Right lobe of liver (tissue), 6 donors: Measurements from ENCODE around the gene MAP4K2. TPM values are rescaled to one million over a fixed set of nuclear protein-coding genes. Genes with fewer than 3 reads are reported as not detected.

Experiments
- ATAC-seq, 4 donors: fragments of 200-7000 bp; cut with Tn5 transposase; one replicate each; pipeline ENCODE4 v1.9.1; 2020; ENCODE audit warnings: mild to moderate bottlenecking in 4 of 4, moderate library complexity in 4 of 4
- DNase-seq, 3 donors: peaks; one replicate each; pipeline ENCODE4 v3.0.0-alpha.2; 2020
- H3K27ac ChIP-seq, 3 donors: fragments of 200-600 bp; one replicate each; pipeline ENCODE4 v1.8.0; 2022
- H3K27me3 ChIP-seq, 2 donors: fragments of 200-600 bp; one replicate each; pipeline ENCODE4 v1.8.0; 2022
- H3K36me3 ChIP-seq, 4 donors: fragments of 200-600 bp; sonication (generic) in 1 of 4; one replicate each; pipeline versions ENCODE4 v1.5.1 to v1.8.0; 2017 to 2022; ENCODE audit warnings: control low read depth in 1 of 4
- H3K4me1 ChIP-seq, 4 donors: fragments of 200-600 bp; sonication (generic) in 1 of 4; one replicate each; pipeline versions ENCODE4 v1.5.1 to v1.8.0; 2017 to 2022; ENCODE audit warnings: control low read depth in 1 of 4
- H3K4me3 ChIP-seq, 3 donors: fragments of 200-600 bp; one replicate each; pipeline ENCODE4 v1.8.0; 2022
- H3K9me3 ChIP-seq, 4 donors: fragments of 200-600 bp; sonication (generic) in 1 of 4; one replicate each; pipeline versions ENCODE4 v1.5.1 to v1.8.0; 2017 to 2022; ENCODE audit warnings: control low read depth in 1 of 4
- CTCF ChIP-seq, 4 donors: fragments of 200-600 bp in 3 of 4; fragments of 450-650 bp in 1 of 4; IDR thresholded peaks; one replicate each; pipeline versions ENCODE4 v1.5.1 to v1.8.0; 2016 to 2022; ENCODE audit warnings: antibody characterized with exemption in 4 of 4, mild to moderate bottlenecking in 2 of 4
- POLR2A ChIP-seq: fragments of 450-650 bp; IDR thresholded peaks from one replicate; pipeline ENCODE4 v1.6.1; 2017; ENCODE audit warnings: antibody characterized with exemption, mild to moderate bottlenecking
- WGBS: methylation state at CpG from one replicate; pipeline ENCODE4 v1.1.6; 2018; ENCODE audit warnings: low coverage, low lambda C conversion rate; ENCODE audit not compliant: insufficient coverage; ENCODE audit errors: missing lambda C conversion rate; 5-methylcytosine and 5-hydroxymethylcytosine counted together
- intact Hi-C, 2 donors: fragments of 100-400 bp; cut with DNase I; formaldehyde crosslinking; loops; one replicate each; pipeline versions ENCODE4 v1.11.2 to v1.14.1; 2022
- total RNA-seq, 6 experiments: library from RNA; depleted of rRNA in 2 of 6; stranded (reverse); fragments of >200 nt in 2 of 6; fragmentation: NEBNext Ultra II Directional in 3 of 6; extraction: Animal tissue kit (Norgen Biotek cat#: 25700) in 3 of 6; gene quantifications; one replicate each; pipeline versions ENCODE4 v1.1.0 to v1.2.4, GENCODE V29; 2016 to 2023
- donor health status: DM: no; HTN: yes; CAD: no.
- donor health status: DM: no; HTN: no; CAD: no.
- donor health status: DM: no; HTN: no; CAD: no.
- donor health status: DM: no; HTN: yes; CAD: no.
- donor health status: DM: no; HTN: yes; CAD: no.

Gene MAP4K2
- total RNA-seq, 6 experiments from 2014 or later, result 3.4 to 14.7 (median 4.8) TPM

DNA sequence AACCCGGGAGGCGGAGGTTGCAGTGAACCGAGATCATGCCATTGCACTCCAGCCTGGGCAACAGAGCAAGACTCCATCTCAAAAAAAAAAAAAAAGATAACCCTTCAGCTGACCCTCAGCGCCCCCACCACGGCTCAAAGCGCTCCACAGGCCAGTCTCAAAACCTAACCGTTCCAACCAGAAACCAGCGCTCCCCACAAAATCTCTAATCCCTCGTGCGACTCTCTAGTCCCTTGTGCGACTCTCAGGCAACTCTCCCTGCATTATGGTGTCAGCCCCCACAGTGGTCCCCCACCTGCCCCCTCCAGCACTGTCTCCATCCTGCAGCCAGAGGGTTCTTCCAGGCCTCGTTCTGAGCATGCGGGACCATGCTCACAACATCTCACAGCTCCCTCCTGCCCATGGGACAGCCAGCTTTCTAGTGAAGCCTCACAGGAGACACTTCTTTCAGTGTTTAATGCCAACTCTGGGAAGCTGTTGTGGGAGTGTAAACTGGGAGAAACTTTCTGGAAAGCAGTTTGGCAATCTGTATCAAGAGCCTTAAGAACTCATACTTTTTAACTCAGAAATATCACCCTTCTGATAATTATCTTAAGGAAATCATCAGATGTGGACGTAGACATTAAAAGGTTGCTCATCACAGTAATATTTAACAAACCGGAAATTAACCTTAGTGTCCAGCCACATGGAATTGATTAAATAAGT is 54.9 kb downstream of the MAP4K2 start:
- Histone ChIP-seq H3K36me3 (no peaks in the 10 kb centered on the region), H3K4me3 (no peak overlapping the region), H3K27me3 (peaks cover 0 to 5% of the 10 kb centered on the region in 2 donors), H3K4me1 (peaks cover 0 to 10% (median under 1%) of the 10 kb centered on the region in 4 donors), H3K9me3 (no peaks in the 10 kb centered on the region), H3K27ac (no peak overlapping the region)
- intact Hi-C loops, result no loop called here
- WGBS, result 90% methylated on average over 13 of the region's 15 CpGs
- TF ChIP-seq CTCF (IDR thresholded peaks at IDR 0.05) (no peak), POLR2A (no peak)
- DNase-seq, result peak in 1 of 3 donors; percentile 32
- ATAC-seq, result no peak

- no peaks in the 10 kb centered on the region for H3K36me3 ChIP-seq
- peaks cover 0 to 5% of the 10 kb centered on the region in 2 donors for H3K27me3 ChIP-seq
- peak overlapping the region; percentile 36 to 76 (median 63) for H3K27ac ChIP-seq
- intact Hi-C loops, result no loop called here
- WGBS, result 73% methylated on average over 9 of the region's 10 CpGs
- H3K4me3 ChIP-seq, result no peak overlapping the region
- H3K4me1 ChIP-seq, result peaks cover 0 to 23% (median 5%) of the 10 kb centered on the region in 4 donors
- ATAC-seq, result no peak
- no peaks in the 10 kb centered on the region for H3K9me3 ChIP-seq
- no peak for TF ChIP-seq CTCF (IDR thresholded peaks at IDR 0.05)
- TF ChIP-seq POLR2A, result no peak
- DNase-seq, result peak in 1 of 3 donors; percentile 51
Observed at GRCh38 chr11:64746486-64746885, 56.5 kb downstream of the MAP4K2 start.

DNA sequence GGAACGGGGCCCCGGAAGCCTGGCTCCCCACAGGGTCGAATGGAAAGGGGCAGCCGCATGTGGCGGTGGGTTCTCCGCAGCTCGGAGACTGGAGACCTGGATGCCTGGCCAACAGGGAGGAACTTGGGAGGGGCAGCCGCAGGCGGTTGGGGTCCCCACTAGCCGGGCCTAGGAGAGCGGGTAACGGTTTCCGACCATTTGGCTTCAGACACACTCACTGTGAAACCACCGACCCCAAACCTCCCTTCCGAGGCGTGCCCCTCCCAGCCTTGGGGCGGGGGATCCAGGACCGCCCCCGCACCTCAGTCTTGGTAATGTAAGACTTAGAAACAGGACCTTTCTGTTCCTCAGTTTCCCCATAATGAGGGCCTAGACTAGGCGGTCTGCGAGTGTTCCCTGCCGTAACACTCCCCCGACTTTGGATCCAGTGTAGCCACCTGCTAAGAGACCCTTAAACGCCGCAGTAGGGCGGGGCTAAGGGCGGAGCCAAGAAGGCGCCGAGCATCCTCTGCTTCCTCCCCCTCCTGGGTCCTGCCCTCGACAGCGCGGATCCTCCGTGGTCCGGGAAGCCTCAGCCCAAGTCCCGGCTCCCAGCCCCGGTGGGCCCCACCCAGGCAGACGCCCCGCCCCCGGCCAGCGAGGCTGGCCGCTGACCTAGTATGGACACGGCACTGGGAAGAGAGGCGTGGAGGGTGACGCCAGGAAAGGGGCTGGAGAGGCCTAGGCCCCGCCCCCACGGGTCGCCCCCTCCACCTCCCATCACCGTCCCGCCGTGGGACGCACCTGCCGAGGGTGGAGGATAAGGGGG is 57.3 kb downstream of the MAP4K2 start:
- 3% methylated on average over 15 of the region's 52 CpGs for WGBS
- no peaks in the 10 kb centered on the region for H3K36me3 ChIP-seq
- TF ChIP-seq CTCF (IDR thresholded peaks at IDR 0.05) (no peak), POLR2A (peak; percentile 33)
- H3K27me3 ChIP-seq, result peaks cover 0 to 5% of the 10 kb centered on the region in 2 donors
- H3K4me1 ChIP-seq, result peaks cover 0 to 23% (median 5%) of the 10 kb centered on the region in 4 donors
- H3K4me3 ChIP-seq, result peak overlapping the region; percentile 13 to 59 (median 28)
- no peaks in the 10 kb centered on the region for H3K9me3 ChIP-seq
- DNase-seq (peak; percentile 84 to 88 (median 86)), ATAC-seq (peak; percentile 47 to 63 (median 50))
- intact Hi-C loops, result no loop called here
- peak overlapping the region; percentile 41 to 76 (median 63) for H3K27ac ChIP-seq

DNA sequence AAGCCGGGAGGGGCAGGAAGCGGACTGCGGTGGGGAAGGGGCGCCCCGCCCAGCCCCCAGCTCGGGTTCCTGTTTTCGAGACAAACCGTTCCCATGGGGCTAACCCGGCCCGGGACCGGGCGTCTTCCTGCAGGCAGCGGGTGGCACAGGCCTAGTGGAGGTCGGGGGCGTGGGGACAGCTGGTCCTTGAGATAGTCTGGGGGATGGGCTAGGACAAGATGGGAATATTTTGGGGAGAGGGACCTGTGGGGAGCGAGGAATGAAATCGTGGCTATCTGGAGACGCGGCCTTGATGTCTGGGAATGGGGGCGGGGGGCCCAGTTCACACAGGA is 57.9 kb downstream of the MAP4K2 start:
- WGBS, result 3% methylated on average over 8 of the region's 20 CpGs
- Histone ChIP-seq H3K27ac (peak overlapping the region; percentile 41 to 76 (median 63)), H3K4me1 (peaks cover 0 to 23% (median 5%) of the 10 kb centered on the region in 4 donors), H3K9me3 (no peaks in the 10 kb centered on the region), H3K36me3 (no peaks in the 10 kb centered on the region), H3K4me3 (peak overlapping the region; percentile 13 to 59 (median 28)), H3K27me3 (peaks cover 0 to 5% of the 10 kb centered on the region in 2 donors)
- TF ChIP-seq CTCF (IDR thresholded peaks at IDR 0.05) (no peak), POLR2A (no peak)
- DNase-seq, result peak; percentile 79 to 89 (median 84)
- ATAC-seq, result peak; percentile 20 to 41 (median 22)
- intact Hi-C loops, result no loop called here
